Spleen (tissue), 11 donors: ENCODE measurements around the gene ARID5B. TPM values are rescaled to one million over a fixed set of nuclear protein-coding genes. Genes with fewer than 3 reads are reported as not detected.

ENCODE experiments used
- DNase-seq: peaks from one replicate; pipeline ENCODE4 v3.0.0-alpha.2; 2020
- H3K27ac ChIP-seq, 8 donors: fragments of 200-600 bp; sonication (generic) in 7 of 8; 1 replicate in 4 of 8; 2 replicates in 4 of 8; pipeline versions ENCODE4 v1.5.0 to v1.8.0; 2016 to 2021; ENCODE audit warnings: inconsistent platforms in 4 of 8, mild to moderate bottlenecking in 4 of 8, moderate library complexity in 1 of 8
- H3K27me3 ChIP-seq, 7 donors: fragments of 200-600 bp; sonication (generic) in 6 of 7; replicated peaks in 1 of 7; 1 replicate in 4 of 7; 2 replicates in 3 of 7; pipeline versions ENCODE4 v1.5.0 to v1.8.0; 2016 to 2021; ENCODE audit warnings: inconsistent platforms in 3 of 7, mild to moderate bottlenecking in 1 of 7
- H3K36me3 ChIP-seq, 6 donors: fragments of 200-600 bp; sonication (generic) in 5 of 6; 1 replicate in 4 of 6; 2 replicates in 2 of 6; pipeline versions ENCODE4 v1.5.0 to v1.8.0; 2016 to 2021; ENCODE audit warnings: inconsistent platforms in 2 of 6
- H3K4me1 ChIP-seq, 6 donors: fragments of 200-600 bp; sonication (generic) in 5 of 6; 1 replicate in 3 of 6; 2 replicates in 3 of 6; pipeline versions ENCODE4 v1.5.0 to v1.8.0; 2016 to 2021; ENCODE audit warnings: inconsistent platforms in 3 of 6
- H3K4me3 ChIP-seq, 8 donors: fragments of 200-600 bp; sonication (generic) in 7 of 8; 1 replicate in 4 of 8; 2 replicates in 4 of 8; pipeline versions ENCODE4 v1.5.0 to v1.8.0; 2016 to 2021; ENCODE audit warnings: inconsistent platforms in 4 of 8, mild to moderate bottlenecking in 4 of 8, moderate library complexity in 2 of 8
- H3K9me3 ChIP-seq, 8 donors: fragments of 200-600 bp; sonication (generic) in 7 of 8; 1 replicate in 4 of 8; 2 replicates in 4 of 8; pipeline versions ENCODE4 v1.5.0 to v1.8.0; 2016 to 2021; ENCODE audit warnings: inconsistent platforms in 4 of 8
- CTCF ChIP-seq, 11 experiments: fragments of 200-600 bp in 7 of 11; fragments of 450-650 bp in 4 of 11; sonication (generic) in 4 of 11; IDR thresholded peaks in 8 of 11; conservative IDR thresholded peaks in 3 of 11; 1 replicate in 7 of 11; 2 replicates in 4 of 11; pipeline versions ENCODE4 v1.4.0 to v1.8.0; 2016 to 2021; ENCODE audit warnings: antibody characterized with exemption in 11 of 11, inconsistent platforms in 4 of 11, mild to moderate bottlenecking in 1 of 11
- POLR2A ChIP-seq, 3 donors: fragments of 450-650 bp; IDR thresholded peaks; one replicate each; pipeline ENCODE4 v1.5.1; 2017; ENCODE audit warnings: antibody characterized with exemption in 3 of 3, mild to moderate bottlenecking in 1 of 3
- POLR2AphosphoS5 ChIP-seq, 3 donors: sonication (generic); formaldehyde crosslinking; IDR thresholded peaks; one replicate each; pipeline ENCODE4 v1.5.1; 2017; ENCODE audit warnings: antibody characterized with exemption in 3 of 3
- WGBS, 5 donors: extraction: QIAGEN DNeasy Blood & Tissue Kit in 3 of 5; methylation state at CpG; one replicate each; pipeline versions ENCODE4 v1.1.5 to v1.1.7; 2013 to 2018; 5-methylcytosine and 5-hydroxymethylcytosine counted together
- intact Hi-C: fragments of 100-400 bp; cut with DNase I; formaldehyde crosslinking; loops from one replicate; pipeline ENCODE4 v1.15.0; 2023; ENCODE audit warnings: low total_unique reads
- polyA plus RNA-seq, 3 donors: library from polyadenylated mRNA; stranded (reverse); fragments of 200-250 nt; gene quantifications; one replicate each; pipeline ENCODE4 v1.2.1, GENCODE V29; 2013
- total RNA-seq, 7 donors: library from RNA; depleted of rRNA in 3 of 7; stranded (reverse); fragments of >200 nt in 3 of 7; fragmentation: NEBNext Ultra II Directional in 4 of 7; extraction: Animal tissue kit (Norgen Biotek cat#: 25700) in 4 of 7; gene quantifications; one replicate each; pipeline versions ENCODE4 v1.1.0 to v1.2.1, GENCODE V29; 2016 to 2021
- donor health status: healthy with polysubstance abuse.
- donor health status: DM: no; HTN: no; CAD: no; lungs with moderate emphysema.
- donor health status: DM: no; HTN: no; CAD: no.
- donor health status: Bipolar disorder and iron deficiency.
- donor health status: healthy.
- donor health status: DM: no; HTN: no; CAD: no.
- donor health status: DM: yes; HTN: yes; CAD: no.

ARID5B gene
- total and polyA plus RNA-seq, 10 donors: 5.6 to 70.7 (median 46.2) TPM

GRCh38 chr10:62047228-62047892 lies 145.9 kb downstream of the ARID5B start:
- H3K4me3 ChIP-seq: peak overlapping the region in 2 of 8 donors; percentile 10 to 38
- 73 to 90% (median 75%) methylated on average over 3 of the region's 3 CpGs for WGBS, 5 donors
- H3K36me3 ChIP-seq: peaks cover 0 to 14% (median 6%) of the 10 kb centered on the region in 6 donors
- intact Hi-C loops: no loop called here
- TF ChIP-seq POLR2AphosphoS5 (IDR thresholded peaks at IDR 0.05) (no peak), CTCF (IDR thresholded peaks at IDR 0.05 in 8 of 11, conservative IDR thresholded peaks at IDR 0.05 in 3 of 11) (no peak), POLR2A (IDR thresholded peaks at IDR 0.05) (no peak)
- peak overlapping the region; percentile 60 to 90 (median 87) for H3K27ac ChIP-seq
- no peak for DNase-seq
- peaks cover 44 to 100% (median 88%) of the 10 kb centered on the region in 6 donors for H3K4me1 ChIP-seq
- no peaks in the 10 kb centered on the region for H3K27me3 ChIP-seq
- H3K9me3 ChIP-seq: no peaks in the 10 kb centered on the region

GRCh38 chr10:62047960-62048383 lies 146.5 kb downstream of the ARID5B start:
- no peak for DNase-seq
- Histone ChIP-seq H3K27ac (peak overlapping the region; percentile 60 to 90 (median 87)), H3K36me3 (peaks cover 0 to 19% (median 10%) of the 10 kb centered on the region in 6 donors), H3K4me3 (peak overlapping the region in 1 of 8 donors; percentile 65), H3K9me3 (no peaks in the 10 kb centered on the region), H3K4me1 (peaks cover 46 to 100% (median 88%) of the 10 kb centered on the region in 6 donors), H3K27me3 (no peaks in the 10 kb centered on the region)
- no peak for TF ChIP-seq CTCF (IDR thresholded peaks at IDR 0.05 in 8 of 11, conservative IDR thresholded peaks at IDR 0.05 in 3 of 11)
- no peak for TF ChIP-seq POLR2A (IDR thresholded peaks at IDR 0.05)
- peak in 1 of 3 donors; percentile 12 for TF ChIP-seq POLR2AphosphoS5 (IDR thresholded peaks at IDR 0.05)
- intact Hi-C loops: no loop called here
- WGBS, 5 donors: 35 to 65% (median 44%) methylated on average over 2 of the region's 2 CpGs

- Histone ChIP-seq H3K4me3 (peak overlapping the region in 3 of 8 donors; percentile 31 to 65 (median 38)), H3K4me1 (peaks cover 45 to 100% (median 88%) of the 10 kb centered on the region in 6 donors), H3K27me3 (no peaks in the 10 kb centered on the region), H3K27ac (peak overlapping the region; percentile 60 to 90 (median 87)), H3K9me3 (no peaks in the 10 kb centered on the region), H3K36me3 (peaks cover 0 to 21% (median 10%) of the 10 kb centered on the region in 6 donors)
- TF ChIP-seq POLR2AphosphoS5 (IDR thresholded peaks at IDR 0.05): no peak
- no peak for TF ChIP-seq POLR2A (IDR thresholded peaks at IDR 0.05)
- TF ChIP-seq CTCF (IDR thresholded peaks at IDR 0.05 in 8 of 11, conservative IDR thresholded peaks at IDR 0.05 in 3 of 11): no peak
- WGBS, 5 donors: 47 to 70% (median 66%) methylated on average over 5 of the region's 5 CpGs
- no peak for DNase-seq
- intact Hi-C loops: no loop called here
These were observed 147.0 kb downstream of the ARID5B start for GRCh38 chr10:62048470-62048869.

- peak overlapping the region; percentile 60 to 90 (median 87) for H3K27ac ChIP-seq
- peak; percentile 83 for DNase-seq
- intact Hi-C loops: no loop called here
- H3K4me3 ChIP-seq: peak overlapping the region; percentile 2 to 65 (median 33)
- peaks cover 0 to 21% (median 10%) of the 10 kb centered on the region in 6 donors for H3K36me3 ChIP-seq
- TF ChIP-seq CTCF (IDR thresholded peaks at IDR 0.05 in 8 of 11, conservative IDR thresholded peaks at IDR 0.05 in 3 of 11) (no peak), POLR2AphosphoS5 (IDR thresholded peaks at IDR 0.05) (peak; percentile 75 to 92 (median 91)), POLR2A (IDR thresholded peaks at IDR 0.05) (peak in 2 of 3 donors; percentile 23 to 49)
- WGBS, 5 donors: 37 to 62% (median 58%) methylated on average over 21 of the region's 21 CpGs
- no peaks in the 10 kb centered on the region for H3K27me3 ChIP-seq
- no peaks in the 10 kb centered on the region for H3K9me3 ChIP-seq
- H3K4me1 ChIP-seq: peaks cover 42 to 100% (median 88%) of the 10 kb centered on the region in 6 donors
These were observed 147.6 kb downstream of the ARID5B start for GRCh38 chr10:62048919-62049623.
